H9 (cell line): Measurements from ENCODE around the gene PNKD. TPM values are rescaled to one million over a fixed set of nuclear protein-coding genes. Genes with fewer than 3 reads are reported as not detected.

ENCODE experiments used
- DNase-seq: peaks from one replicate; pipeline ENCODE4 v3.0.0-alpha.2; 2017
- H2AFZ ChIP-seq: one replicate; pipeline ENCODE4 v1.6.1; 2013; ENCODE audit warnings: mild to moderate bottlenecking, low read length, control low read depth, moderate library complexity
- H2AK5ac ChIP-seq: 2 replicates; pipeline ENCODE4 v1.6.1; 2013; ENCODE audit warnings: low read length, control low read depth, mixed read lengths; ENCODE audit not compliant: insufficient read length
- H2BK120ac ChIP-seq: one replicate; pipeline ENCODE4 v1.6.1; 2013; ENCODE audit warnings: low read depth, mild to moderate bottlenecking, low read length, control low read depth, inconsistent platforms; ENCODE audit not compliant: poor library complexity, severe bottlenecking
- H2BK12ac ChIP-seq: 2 replicates; pipeline ENCODE4 v1.6.1; 2013; ENCODE audit warnings: low read length, control low read depth, mixed read lengths, low read depth; ENCODE audit not compliant: insufficient read length
- H2BK15ac ChIP-seq: 2 replicates; pipeline ENCODE4 v1.6.1; 2013; ENCODE audit warnings: low read depth, low read length, control low read depth
- H2BK20ac ChIP-seq: one replicate; pipeline ENCODE4 v1.6.1; 2013; ENCODE audit warnings: low read depth, mild to moderate bottlenecking, low read length, control low read depth, inconsistent platforms; ENCODE audit not compliant: poor library complexity, severe bottlenecking
- H2BK5ac ChIP-seq: 2 replicates; pipeline ENCODE4 v1.6.1; 2013; ENCODE audit warnings: low read length, control low read depth, mixed read lengths; ENCODE audit not compliant: insufficient read length
- H3K14ac ChIP-seq: 2 replicates; pipeline ENCODE4 v1.6.1; 2013; ENCODE audit warnings: low read length, control low read depth; ENCODE audit not compliant: insufficient read depth
- H3K18ac ChIP-seq: 2 replicates; pipeline ENCODE4 v1.6.1; 2013; ENCODE audit warnings: low read depth, mild to moderate bottlenecking, mixed read lengths, low read length, control low read depth; ENCODE audit not compliant: insufficient read length
- H3K23ac ChIP-seq: 2 replicates; pipeline ENCODE4 v1.6.1; 2013; ENCODE audit warnings: low read length, control low read depth, mixed read lengths, low read depth; ENCODE audit not compliant: insufficient read length
- H3K23me2 ChIP-seq: 2 replicates; pipeline ENCODE4 v1.6.1; 2013; ENCODE audit warnings: low read depth, mild to moderate bottlenecking, mixed read lengths, low read length, control low read depth; ENCODE audit not compliant: insufficient read length, poor library complexity, severe bottlenecking
- H3K27ac ChIP-seq: 2 replicates; pipeline ENCODE4 v1.5.1; 2013; ENCODE audit warnings: low read length, control low read depth, mixed read lengths, low read depth; ENCODE audit not compliant: insufficient read length
- H3K27me3 ChIP-seq: 2 replicates; pipeline ENCODE4 v1.6.1; 2013; ENCODE audit warnings: low read length, control low read depth, inconsistent platforms; ENCODE audit not compliant: insufficient read depth
- H3K4ac ChIP-seq: 2 replicates; pipeline ENCODE4 v1.6.1; 2013; ENCODE audit warnings: low read depth, mild to moderate bottlenecking, control low read depth, inconsistent platforms, low read length, moderate library complexity
- H3K4me1 ChIP-seq: 2 replicates; pipeline ENCODE4 v1.6.1; 2013; ENCODE audit warnings: low read length, control low read depth, inconsistent platforms; ENCODE audit not compliant: insufficient read depth
- H3K4me2 ChIP-seq: 2 replicates; pipeline ENCODE4 v1.6.1; 2013; ENCODE audit warnings: low read length, control low read depth, mixed read lengths; ENCODE audit not compliant: insufficient read length, insufficient read depth
- H3K56ac ChIP-seq: 2 replicates; pipeline ENCODE4 v1.6.1; 2013; ENCODE audit warnings: low read depth, mild to moderate bottlenecking, mixed read lengths, low read length, control low read depth; ENCODE audit not compliant: insufficient read length
- H3K79me1 ChIP-seq: 2 replicates; pipeline ENCODE4 v1.6.1; 2013; ENCODE audit warnings: low read depth, mild to moderate bottlenecking, moderate library complexity, low read length, control low read depth, inconsistent platforms; ENCODE audit not compliant: insufficient read depth, poor library complexity, severe bottlenecking
- H3K79me2 ChIP-seq: 2 replicates; pipeline ENCODE4 v1.6.1; 2013; ENCODE audit warnings: low read length, control low read depth, inconsistent platforms; ENCODE audit not compliant: insufficient read depth
- H3K9ac ChIP-seq: 2 replicates; pipeline ENCODE4 v1.6.1; 2013; ENCODE audit warnings: low read length, control low read depth, mixed read lengths; ENCODE audit not compliant: insufficient read length; ENCODE audit errors: extremely low read depth
- H3K9me3 ChIP-seq: one replicate; pipeline ENCODE4 v1.6.1; 2013; ENCODE audit warnings: low read depth, low read length, inconsistent platforms; ENCODE audit not compliant: control insufficient read depth
- H3T11ph ChIP-seq: one replicate; pipeline ENCODE4 v1.6.1; 2013; ENCODE audit warnings: mild to moderate bottlenecking, low read length, control low read depth, inconsistent platforms
- H4K20me1 ChIP-seq: one replicate; pipeline ENCODE4 v1.6.1; 2013; ENCODE audit not compliant: control insufficient read depth, insufficient read length, insufficient read depth
- H4K5ac ChIP-seq: 2 replicates; pipeline ENCODE4 v1.6.1; 2013; ENCODE audit warnings: low read depth, mild to moderate bottlenecking, mixed read lengths, low read length, control low read depth; ENCODE audit not compliant: insufficient read length
- H4K8ac ChIP-seq: replicated peaks from 2 replicates; pipeline ENCODE4 v1.6.1; 2013; ENCODE audit warnings: low read length, control low read depth, mixed read lengths, low read depth; ENCODE audit not compliant: insufficient read length
- H4K91ac ChIP-seq: 2 replicates; pipeline ENCODE4 v1.6.1; 2013; ENCODE audit warnings: low read depth, mild to moderate bottlenecking, moderate library complexity, mixed read lengths, low read length, control low read depth; ENCODE audit not compliant: insufficient read length
- H3K27ac Mint-ChIP-seq, 3 experiments: 2 replicates in 2 of 3; 3 replicates in 1 of 3; pipeline ENCODE4 v1.8.0; 2020 to 2021; ENCODE audit warnings: mixed read lengths in 3 of 3, mild to moderate bottlenecking in 1 of 3, moderate library complexity in 1 of 3
- H3K27me3 Mint-ChIP-seq: 2 replicates; pipeline ENCODE4 v1.8.0; 2021; ENCODE audit warnings: low read depth, mild to moderate bottlenecking, moderate library complexity, mixed read lengths
- H3K36me3 Mint-ChIP-seq, 3 experiments: 2 replicates in 2 of 3; 3 replicates in 1 of 3; pipeline ENCODE4 v1.8.0; 2020 to 2021; ENCODE audit warnings: low read depth in 3 of 3, mixed read lengths in 3 of 3; ENCODE audit not compliant: insufficient read depth in 1 of 3
- H3K4me1 Mint-ChIP-seq, 2 experiments: 2 replicates each; pipeline ENCODE4 v1.8.0; 2020; ENCODE audit warnings: mixed read lengths in 2 of 2
- H3K4me3 Mint-ChIP-seq, 2 experiments: 2 replicates in 1 of 2; 3 replicates in 1 of 2; pipeline ENCODE4 v1.8.0; 2020 to 2021; ENCODE audit warnings: mild to moderate bottlenecking in 2 of 2, mixed read lengths in 2 of 2, moderate library complexity in 1 of 2
- H3K9me3 Mint-ChIP-seq, 2 experiments: 2 replicates in 1 of 2; 3 replicates in 1 of 2; pipeline ENCODE4 v1.8.0; 2020; ENCODE audit warnings: mild to moderate bottlenecking in 2 of 2, mixed read lengths in 2 of 2, moderate library complexity in 1 of 2
- CTCF ChIP-seq: fragments of 200-600 bp; sonication (generic); conservative IDR thresholded peaks from 3 replicates; pipeline ENCODE4 v1.8.0; 2021; ENCODE audit warnings: antibody characterized with exemption, mild to moderate bottlenecking
- WGBS: extraction: QIAGEN DNeasy Blood & Tissue Kit; methylation state at CpG from one replicate; pipeline ENCODE4 v1.1.7; 2013; ENCODE audit warnings: missing lambda C conversion rate, low lambda C conversion rate, mixed read lengths; ENCODE audit not compliant: insufficient read length; ENCODE audit errors: extremely low coverage; 5-methylcytosine and 5-hydroxymethylcytosine counted together
- total RNA-seq: library from RNA; stranded (reverse); gene quantifications from 2 replicates; pipeline ENCODE4 v1.2.1, GENCODE V29; 2021

The PNKD gene
- total RNA-seq, 1 experiment from 2014 or later: 31.6 TPM

- Histone ChIP-seq H2AK5ac (no peak overlapping the region), H3K4me2 (no peak overlapping the region), H2BK120ac (no peak overlapping the region), H4K5ac (no peak overlapping the region), H3K79me1 (no peaks in the 10 kb centered on the region), H3K4ac (no peak overlapping the region), H3K9ac (no peak overlapping the region), H2AFZ (no peak overlapping the region), H3K14ac (no peak overlapping the region), H2BK20ac (no peak overlapping the region), H3K27me3 (no peaks in the 10 kb centered on the region), H3K79me2 (no peaks in the 10 kb centered on the region), H2BK15ac (no peak overlapping the region), H3K56ac (no peak overlapping the region), H3K23me2 (no peaks in the 10 kb centered on the region), H2BK5ac (no peak overlapping the region), H3K23ac (no peak overlapping the region), H4K91ac (no peak overlapping the region), H4K8ac (no peak overlapping the region), H3K18ac (no peak overlapping the region), H3K27ac (no peak overlapping the region), H2BK12ac (no peak overlapping the region), H3K4me1 (no peaks in the 10 kb centered on the region), H3T11ph (no peak overlapping the region), H3K9me3 (no peaks in the 10 kb centered on the region), H4K20me1 (no peaks in the 10 kb centered on the region)
- Mint-ChIP-seq H3K9me3 (no peaks in the 10 kb centered on the region; a peak in 1 of 5 replicates), H3K36me3 (no peaks in the 10 kb centered on the region), H3K27me3 (peaks cover 2% of the 10 kb centered on the region; the same call in 1 of the 2 replicates), H3K4me3 (no peak overlapping the region), H3K27ac (no peak overlapping the region; a peak in 1 of 7 replicates), H3K4me1 (peaks cover 12 to 19% of the 10 kb centered on the region in 2 experiments)
- no peak for DNase-seq
- TF ChIP-seq CTCF: no peak
- WGBS: no CpG with 5 or more reads among the region's 6 CpGs
These were observed 93.9 kb downstream of the PNKD start for GRCh38 chr2:218364196-218364595.
